Prostate gland (tissue), 2 donors: ENCODE data around the gene ADGRG3.

ENCODE experiments used
- CTCF ChIP-seq, 4 experiments: fragments of 200-600 bp in 2 of 4; fragments of 450-650 bp in 2 of 4; sonication (generic) in 2 of 4; IDR thresholded peaks; 1 replicate in 3 of 4; 2 replicates in 1 of 4; pipeline ENCODE4 v1.5.1; 2016 to 2019; ENCODE audit warnings: antibody characterized with exemption in 4 of 4, mild to moderate bottlenecking in 2 of 4, moderate library complexity in 2 of 4
- POLR2A ChIP-seq: fragments of 450-650 bp; IDR thresholded peaks from one replicate; pipeline ENCODE4 v1.6.1; 2016; ENCODE audit warnings: antibody characterized with exemption, mild to moderate bottlenecking
- POLR2AphosphoS5 ChIP-seq: sonication (generic); formaldehyde crosslinking; IDR thresholded peaks from one replicate; pipeline ENCODE4 v1.6.1; 2017; ENCODE audit warnings: antibody characterized with exemption

GRCh38 chr16:57676553-57677085 lies 8.5 kb downstream of the ADGRG3 start:
- TF ChIP-seq CTCF (IDR thresholded peaks at IDR 0.05) (no peak), POLR2AphosphoS5 (no peak), POLR2A (no peak)
